Posterior cingulate gyrus (tissue), 11 donors: ENCODE results near the gene TDP1.
"Not testable (repeated sequence)": the region's sequence is repeated elsewhere in the genome, so short reads cannot be mapped to it uniquely, and the experiment has no call there.

Source experiments
- DNase-seq, 10 donors: peaks; one replicate each; pipeline versions ENCODE4 v3.0.0 to v3.0.0-alpha.2; 2020 to 2021; ENCODE audit warnings: mixed read lengths in 3 of 10
- intact Hi-C: fragments of 100-400 bp; cut with DNase I; formaldehyde crosslinking; loops from one replicate; pipeline ENCODE4 v1.15.1; 2023

TDP1 gene

GRCh38 chr14:89983375-89983774, 27.6 kb downstream of the TDP1 start:
- no peak for DNase-seq
- intact Hi-C loops = no loop called here

- no peak for DNase-seq
- intact Hi-C loops = no loop called here
Observed at GRCh38 chr14:89986462-89987160, 30.9 kb downstream of the TDP1 start.

DNA sequence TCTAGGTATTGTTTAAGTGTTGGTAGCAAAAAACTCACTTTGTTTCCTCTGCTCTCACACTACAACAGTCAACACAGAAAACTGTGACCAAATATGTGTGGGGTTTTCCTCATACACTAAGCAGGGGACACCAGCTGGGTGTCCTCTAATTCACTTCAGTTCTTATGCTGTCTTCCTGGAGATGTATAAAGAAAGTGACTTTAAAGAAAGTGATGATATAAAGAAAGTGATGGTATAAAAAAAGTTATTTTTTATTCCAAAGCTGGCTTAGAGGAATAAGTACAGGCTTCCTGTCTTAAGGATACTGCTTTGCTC, 31.4 kb downstream of the TDP1 start:
- intact Hi-C loops = no loop called here

GRCh38 chr14:89988787-89989186, 33.1 kb downstream of the TDP1 start:
- no peak for DNase-seq
- intact Hi-C loops = no loop called here

More for the DNA sequence above, 31.4 kb downstream of the TDP1 start:
- DNase-seq = no peak

DNA sequence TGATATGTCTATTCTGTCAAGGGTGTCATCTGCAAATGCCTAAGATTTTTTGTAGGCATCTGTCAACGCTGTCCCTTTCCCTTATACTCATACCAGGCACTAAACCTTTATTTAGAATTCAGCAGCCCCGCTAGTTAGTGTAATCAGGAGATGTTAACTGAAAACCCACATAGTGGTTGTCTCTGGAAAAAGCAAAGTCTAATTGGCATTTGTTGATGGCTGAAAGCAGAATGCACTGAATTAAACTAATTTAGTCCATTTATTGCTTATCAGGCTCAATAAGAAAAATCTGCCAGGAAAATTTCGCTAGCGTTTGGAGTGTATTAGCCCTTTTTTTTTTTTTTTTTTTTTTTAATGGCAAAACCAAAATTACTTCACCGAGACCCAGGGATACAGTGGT, 34.5 kb downstream of the TDP1 start:
- intact Hi-C loops = no loop called here
- DNase-seq = no peak

GRCh38 chr14:89990623-89991275, 35.0 kb downstream of the TDP1 start:
- intact Hi-C loops = no loop called here
- DNase-seq = no peak

GRCh38 chr14:89992273-89992672, 36.5 kb downstream of the TDP1 start:
- DNase-seq = no peak
- intact Hi-C loops = no loop called here

GRCh38 chr14:89996963-89997362, 41.2 kb downstream of the TDP1 start:
- DNase-seq = no peak

DNA sequence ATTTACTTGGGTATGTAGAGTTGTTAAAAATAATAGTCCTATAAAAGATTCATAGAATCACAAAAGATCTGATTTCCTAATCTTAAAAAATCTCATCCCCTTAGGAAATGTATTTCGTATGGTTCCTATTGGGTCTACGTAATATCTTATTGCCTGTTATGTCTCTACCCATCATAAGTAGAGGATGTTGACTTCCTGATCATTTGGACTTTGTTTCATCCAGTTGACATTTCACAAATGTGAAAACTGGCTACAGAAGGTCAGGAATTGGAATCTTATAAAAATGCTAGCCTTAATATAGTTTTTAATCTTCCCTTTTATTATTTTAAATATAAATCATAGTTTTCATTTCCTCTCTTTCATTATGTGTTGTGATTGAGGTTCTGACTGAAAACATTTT, 45.2 kb downstream of the TDP1 start:
- DNase-seq = no peak
- intact Hi-C loops = no loop called here

More at GRCh38 chr14:89996963-89997362, 41.2 kb downstream of the TDP1 start:
- intact Hi-C loops = no loop called here

GRCh38 chr14:90003526-90004307, 48.0 kb downstream of the TDP1 start:
- DNase-seq = no peak
- intact Hi-C loops = no loop called here

GRCh38 chr14:90005441-90005840, 49.7 kb downstream of the TDP1 start:
- no peak for DNase-seq
- intact Hi-C loops = no loop called here

GRCh38 chr14:90005939-90006530, 50.3 kb downstream of the TDP1 start:
- intact Hi-C loops = no loop called here
- no peak for DNase-seq

DNA sequence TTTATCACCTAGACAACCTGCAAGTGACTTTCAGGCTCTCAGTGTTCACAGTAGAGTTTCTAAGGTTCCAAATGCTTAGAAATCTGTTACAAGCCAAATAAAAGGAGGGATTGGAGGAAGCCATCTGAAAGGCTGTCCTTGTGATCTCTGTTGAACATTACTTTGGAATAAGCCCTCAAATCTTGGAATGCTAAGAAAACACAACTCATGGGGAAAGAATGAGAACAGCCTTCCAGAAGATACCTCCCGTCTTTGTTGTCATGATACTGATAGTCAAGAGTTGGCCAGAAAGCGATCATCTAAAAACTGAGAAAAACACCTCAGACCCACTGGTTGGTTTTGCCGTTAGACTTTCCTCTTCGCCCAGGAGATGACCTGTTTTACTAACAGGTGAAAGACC, 61.6 kb downstream of the TDP1 start:
- DNase-seq = no peak
- intact Hi-C loops = no loop called here

GRCh38 chr14:90019824-90020523, 64.2 kb downstream of the TDP1 start:
- intact Hi-C loops = no loop called here
- peak in 1 of 10 donors; percentile 77 for DNase-seq

DNA sequence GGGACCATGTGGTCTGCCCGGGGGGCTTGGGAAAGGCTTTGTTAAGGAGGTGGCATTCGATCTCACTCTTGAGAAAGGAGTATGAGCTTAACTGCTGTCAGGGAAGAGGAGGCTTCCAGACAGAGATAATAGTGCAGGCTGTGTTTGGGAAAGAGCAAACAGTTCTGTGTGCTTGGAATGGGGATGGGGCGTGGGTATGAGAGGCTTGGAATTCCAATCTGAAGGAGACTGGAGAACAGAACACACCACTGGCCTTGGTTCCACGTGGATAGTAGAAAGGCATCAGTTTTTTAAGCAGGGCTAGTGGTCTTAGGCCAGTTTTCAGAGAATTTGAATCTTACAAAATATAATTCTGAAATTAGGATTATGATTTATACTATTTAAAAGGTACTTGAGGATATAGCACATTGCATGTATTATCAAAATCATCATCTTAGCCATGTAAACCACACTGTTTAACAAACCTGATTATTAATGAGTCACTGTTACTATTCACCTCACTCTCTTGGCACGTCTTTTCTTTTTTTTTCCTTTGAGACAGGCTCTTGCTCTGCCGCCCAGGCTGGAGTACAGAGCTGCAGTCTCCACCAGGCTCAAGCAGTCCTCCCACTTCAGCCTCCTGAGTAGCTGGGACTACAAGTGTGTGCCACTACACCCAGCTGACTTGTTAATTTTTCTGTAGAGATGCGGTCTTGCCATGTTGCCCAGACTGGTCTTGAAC, 67.6 kb downstream of the TDP1 start:
- no peak for DNase-seq
- intact Hi-C loops = no loop called here

DNA sequence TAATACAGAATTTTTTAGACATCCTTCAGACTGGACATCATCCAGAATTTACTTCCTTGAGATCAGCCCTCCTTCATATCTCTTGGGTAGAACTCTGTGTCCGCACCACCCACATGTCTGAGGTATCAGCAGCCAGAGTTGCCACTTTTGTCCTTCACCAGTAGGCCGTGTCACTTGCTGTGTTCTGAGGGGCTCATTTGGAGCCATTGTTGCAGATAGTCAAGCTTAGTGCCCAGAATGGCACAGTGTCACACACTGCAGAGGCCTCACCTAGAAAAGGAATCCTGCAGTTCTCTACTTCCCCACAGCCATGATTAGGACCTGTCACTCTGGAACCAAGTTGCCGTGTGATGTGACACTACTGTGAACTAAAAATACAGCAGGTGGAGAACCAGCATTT, 69.2 kb downstream of the TDP1 start:
- intact Hi-C loops = no loop called here
- no peak for DNase-seq

DNA sequence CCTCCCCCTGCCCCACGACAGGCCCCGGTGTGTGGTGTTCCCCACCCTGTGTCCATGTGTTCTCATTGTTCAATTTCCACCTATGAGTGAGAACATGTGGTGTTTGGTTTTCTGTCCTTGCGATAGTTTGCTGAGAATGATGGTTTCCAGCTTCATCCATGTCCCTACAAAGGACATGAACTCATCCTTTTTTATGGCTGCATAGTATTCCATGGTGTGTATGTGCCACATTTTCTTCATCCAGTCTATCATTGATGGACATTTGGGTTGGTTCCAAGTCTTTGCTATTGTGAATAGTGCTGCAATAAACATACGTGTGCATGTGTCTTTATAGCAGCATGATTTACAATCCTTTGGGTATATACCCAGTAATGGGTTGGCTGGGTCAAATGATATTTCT, 70.9 kb downstream of the TDP1 start:
- DNase-seq, intact Hi-C loops: not testable (repeated sequence)

GRCh38 chr14:90027842-90028241, 72.1 kb downstream of the TDP1 start:
- intact Hi-C loops = no loop called here
- no peak for DNase-seq

DNA sequence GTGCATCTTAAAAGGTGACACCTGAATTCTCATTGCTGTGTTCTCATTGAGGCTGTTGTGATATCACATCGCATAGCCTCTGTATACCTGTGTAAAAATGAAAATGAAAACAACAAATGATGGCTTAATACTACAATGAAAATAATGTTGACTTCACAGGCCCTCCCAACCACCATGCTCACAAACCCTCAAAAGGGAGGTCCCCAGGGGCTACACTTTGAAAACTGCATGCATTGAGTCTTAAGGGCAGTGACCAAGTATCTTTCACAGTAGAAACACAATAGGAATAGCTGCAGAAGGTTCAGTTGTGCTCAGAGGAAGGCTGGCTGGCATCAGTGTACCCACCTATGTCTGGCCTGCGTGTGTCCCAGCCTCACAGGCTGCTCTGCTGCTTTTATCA, 78.4 kb downstream of the TDP1 start:
- DNase-seq = no peak
- intact Hi-C loops = no loop called here
